Spinal cord (tissue), 10 donors: ENCODE measurements around the gene PPM1L. TPM values are rescaled to one million over a fixed set of nuclear protein-coding genes. Genes with fewer than 3 reads are reported as not detected.
A peak's percentile ranks its signal among the peaks of the same experiment; 100 is the strongest.

ENCODE experiments used
- DNase-seq, 6 donors: peaks; one replicate each; pipeline versions ENCODE4 v3.0.0 to v3.0.0-alpha.2; 2013 to 2015; ENCODE audit warnings: low spot score in 6 of 6, low read depth in 4 of 6
- H3K27ac ChIP-seq: one replicate; pipeline ENCODE4 v1.5.1; 2013; ENCODE audit warnings: low read depth, low read length, control low read depth
- H3K27me3 ChIP-seq: one replicate; pipeline ENCODE4 v1.6.1; 2013; ENCODE audit warnings: low read length; ENCODE audit not compliant: control insufficient read depth, insufficient read depth
- H3K36me3 ChIP-seq: one replicate; pipeline ENCODE4 v1.6.1; 2013; ENCODE audit warnings: low read length; ENCODE audit not compliant: control insufficient read depth, insufficient read depth
- H3K4me1 ChIP-seq: one replicate; pipeline ENCODE4 v1.6.1; 2013; ENCODE audit warnings: low read length; ENCODE audit not compliant: control insufficient read depth, insufficient read depth
- H3K4me3 ChIP-seq: one replicate; pipeline ENCODE4 v1.5.1; 2013; ENCODE audit warnings: low read depth, low read length, control low read depth
- H3K9me3 ChIP-seq: one replicate; pipeline ENCODE4 v1.6.1; 2013; ENCODE audit warnings: low read length; ENCODE audit not compliant: control insufficient read depth, insufficient read depth
- WGBS: methylation state at CpG from one replicate; pipeline ENCODE4 v1.1.5; 2013; ENCODE audit warnings: missing lambda C conversion rate; ENCODE audit not compliant: insufficient coverage; 5-methylcytosine and 5-hydroxymethylcytosine counted together
- polyA plus RNA-seq, 2 donors: library from polyadenylated mRNA; unstranded; fragments of 120-200 nt; gene quantifications; one replicate each; pipeline ENCODE4 v1.2.1, GENCODE V29; 2013; ENCODE audit not compliant: insufficient read length in 2 of 2
- total RNA-seq, 2 donors: library from RNA; depleted of rRNA in 1 of 2; stranded (reverse); fragments of 120-200 nt in 1 of 2; fragments of >200 nt in 1 of 2; gene quantifications; one replicate each; pipeline versions ENCODE4 v1.2.3 to v1.2.4, GENCODE V29; 2013 to 2014
- donor health status: healthy.

The PPM1L gene
- total and polyA plus RNA-seq, 4 donors, result 15.4 to 47.9 (median 24.5) TPM

GRCh38 chr3:160856450-160856849, 100.4 kb downstream of the PPM1L start:
- DNase-seq, result no peak
- WGBS, result no CpG with 5 or more reads among the region's 2 CpGs
- Histone ChIP-seq H3K36me3 (no peaks in the 10 kb centered on the region), H3K4me3 (no peak overlapping the region), H3K27ac (no peak overlapping the region), H3K27me3 (no peaks in the 10 kb centered on the region), H3K4me1 (no peaks in the 10 kb centered on the region), H3K9me3 (peaks cover 3% of the 10 kb centered on the region)

- peaks cover 3% of the 10 kb centered on the region for H3K9me3 ChIP-seq
- H3K4me3 ChIP-seq, result no peak overlapping the region
- H3K27ac ChIP-seq, result no peak overlapping the region
- H3K27me3 ChIP-seq, result no peaks in the 10 kb centered on the region
- no CpG with 5 or more reads among the region's 2 CpGs for WGBS
- no peaks in the 10 kb centered on the region for H3K36me3 ChIP-seq
- no peak for DNase-seq
- H3K4me1 ChIP-seq, result no peaks in the 10 kb centered on the region
These were observed 101.6 kb downstream of the PPM1L start for GRCh38 chr3:160857476-160858119.

- no peaks in the 10 kb centered on the region for H3K4me1 ChIP-seq
- no peaks in the 10 kb centered on the region for H3K27me3 ChIP-seq
- H3K9me3 ChIP-seq, result no peaks in the 10 kb centered on the region
- WGBS, result 43% methylated on average over 1 of the region's 1 CpG
- H3K4me3 ChIP-seq, result no peak overlapping the region
- no peaks in the 10 kb centered on the region for H3K36me3 ChIP-seq
- DNase-seq, result peak in 2 of 6 donors; percentile 19 to 79
- H3K27ac ChIP-seq, result no peak overlapping the region
These were observed 104.3 kb downstream of the PPM1L start for GRCh38 chr3:160860346-160860745.

GRCh38 chr3:160869825-160870224, 113.8 kb downstream of the PPM1L start:
- 67% methylated on average over 2 of the region's 2 CpGs for WGBS
- no peaks in the 10 kb centered on the region for H3K36me3 ChIP-seq
- DNase-seq, result no peak
- H3K4me3 ChIP-seq, result no peak overlapping the region
- no peaks in the 10 kb centered on the region for H3K27me3 ChIP-seq
- H3K4me1 ChIP-seq, result no peaks in the 10 kb centered on the region
- H3K9me3 ChIP-seq, result no peaks in the 10 kb centered on the region
- H3K27ac ChIP-seq, result no peak overlapping the region

GRCh38 chr3:160870327-160870726, 114.3 kb downstream of the PPM1L start:
- Histone ChIP-seq H3K4me3 (no peak overlapping the region), H3K4me1 (no peaks in the 10 kb centered on the region), H3K27me3 (no peaks in the 10 kb centered on the region), H3K9me3 (no peaks in the 10 kb centered on the region), H3K36me3 (no peaks in the 10 kb centered on the region), H3K27ac (no peak overlapping the region)
- no peak for DNase-seq
- 75% methylated on average over 1 of the region's 4 CpGs for WGBS

GRCh38 chr3:160874736-160875135, 118.7 kb downstream of the PPM1L start:
- no peak overlapping the region for H3K4me3 ChIP-seq
- no peaks in the 10 kb centered on the region for H3K4me1 ChIP-seq
- no peaks in the 10 kb centered on the region for H3K9me3 ChIP-seq
- no peaks in the 10 kb centered on the region for H3K36me3 ChIP-seq
- DNase-seq, result no peak
- H3K27ac ChIP-seq, result no peak overlapping the region
- no peaks in the 10 kb centered on the region for H3K27me3 ChIP-seq

GRCh38 chr3:160876643-160877042, 120.6 kb downstream of the PPM1L start:
- H3K36me3 ChIP-seq, result no peaks in the 10 kb centered on the region
- 11% methylated on average over 1 of the region's 2 CpGs for WGBS
- H3K4me1 ChIP-seq, result no peaks in the 10 kb centered on the region
- no peaks in the 10 kb centered on the region for H3K27me3 ChIP-seq
- H3K27ac ChIP-seq, result no peak overlapping the region
- no peaks in the 10 kb centered on the region for H3K9me3 ChIP-seq
- H3K4me3 ChIP-seq, result no peak overlapping the region
- DNase-seq, result peak in 1 of 6 donors; percentile 21

GRCh38 chr3:160879859-160880258, 123.8 kb downstream of the PPM1L start:
- H3K4me1 ChIP-seq, result no peaks in the 10 kb centered on the region

GRCh38 chr3:160883373-160883772, 127.3 kb downstream of the PPM1L start:
- no peak overlapping the region for H3K27ac ChIP-seq
- WGBS, result 89% methylated on average over 1 of the region's 3 CpGs

More at GRCh38 chr3:160879859-160880258, 123.8 kb downstream of the PPM1L start:
- Histone ChIP-seq H3K36me3 (no peaks in the 10 kb centered on the region), H3K27ac (no peak overlapping the region), H3K4me3 (no peak overlapping the region), H3K27me3 (no peaks in the 10 kb centered on the region), H3K9me3 (no peaks in the 10 kb centered on the region)
- WGBS, result no CpG with 5 or more reads among the region's 1 CpG
- no peak for DNase-seq

GRCh38 chr3:160885791-160886286, 129.8 kb downstream of the PPM1L start:
- peak in 1 of 6 donors; percentile 18 for DNase-seq
- Histone ChIP-seq H3K4me3 (no peak overlapping the region), H3K27me3 (no peaks in the 10 kb centered on the region), H3K4me1 (peaks cover 8% of the 10 kb centered on the region), H3K27ac (no peak overlapping the region), H3K36me3 (no peaks in the 10 kb centered on the region), H3K9me3 (no peaks in the 10 kb centered on the region)
- 100% methylated on average over 1 of the region's 5 CpGs for WGBS

More at GRCh38 chr3:160883373-160883772, 127.3 kb downstream of the PPM1L start:
- Histone ChIP-seq H3K4me3 (no peak overlapping the region), H3K27me3 (no peaks in the 10 kb centered on the region), H3K36me3 (no peaks in the 10 kb centered on the region), H3K9me3 (no peaks in the 10 kb centered on the region), H3K4me1 (peaks cover 8% of the 10 kb centered on the region)
- DNase-seq, result no peak
